Motor neuron (in vitro differentiated cells): ENCODE results near the gene RBM17. TPM values are rescaled to one million over a fixed set of nuclear protein-coding genes. Genes with fewer than 3 reads are reported as not detected.
"Not testable (repeated sequence)": the region's sequence is repeated elsewhere in the genome, so short reads cannot be mapped to it uniquely, and the experiment has no call there.

ENCODE experiments used
- ATAC-seq, 8 experiments: fragments of 200-7000 bp; cut with Tn5 transposase; replicated peaks in 6 of 8; 2 replicates each; pipeline ENCODE4 v1.8.0; 2021; ENCODE audit warnings: mild to moderate bottlenecking in 8 of 8, moderate library complexity in 8 of 8
- H3K27ac ChIP-seq, 2 donors: fragments of 250-450 bp; sonication (Bioruptor Pico); 2 replicates each; pipeline ENCODE4 v1.9.0; 2021; ENCODE audit warnings: antibody characterized with exemption in 2 of 2, mild to moderate bottlenecking in 2 of 2, moderate library complexity in 1 of 2
- H3K4me1 ChIP-seq, 2 donors: fragments of 250-450 bp; sonication (Bioruptor Pico); replicated peaks in 1 of 2; 2 replicates each; pipeline ENCODE4 v1.6.1; 2021; ENCODE audit warnings: antibody characterized with exemption in 2 of 2, mild to moderate bottlenecking in 2 of 2, moderate library complexity in 1 of 2
- H3K4me3 ChIP-seq, 5 donors: fragments of 250-450 bp; sonication (Bioruptor Pico); 2 replicates each; pipeline ENCODE4 v1.9.0; 2021; ENCODE audit warnings: antibody characterized with exemption in 5 of 5, mild to moderate bottlenecking in 5 of 5, moderate library complexity in 4 of 5
- whole genome bisulfite sequencing, 10 experiments: fragments of 450-650 bp; shearing (Covaris generic); methylation state at CpG; one replicate each; pipeline ENCODE4 v1.0.0; 2022; 5-methylcytosine and 5-hydroxymethylcytosine counted together
- in situ Hi-C, 9 experiments: fragments of 400-800 bp; cut with MboI; loops; one replicate each; pipeline ENCODE4 v1.15.0; 2021; ENCODE audit warnings: low sequenced_read_pairs in 9 of 9, low pct_unique_long_range_greater_than_20kb in 2 of 9; ENCODE audit not compliant: unreplicated experiment in 9 of 9
- total RNA-seq, 8 experiments: library from RNA; unstranded; fragments of 300-600 nt; gene quantifications; 2 replicates each; pipeline versions ENCODE4 v1.2.3 to v1.2.4, GENCODE V29; 2022

RBM17 gene, protein sequence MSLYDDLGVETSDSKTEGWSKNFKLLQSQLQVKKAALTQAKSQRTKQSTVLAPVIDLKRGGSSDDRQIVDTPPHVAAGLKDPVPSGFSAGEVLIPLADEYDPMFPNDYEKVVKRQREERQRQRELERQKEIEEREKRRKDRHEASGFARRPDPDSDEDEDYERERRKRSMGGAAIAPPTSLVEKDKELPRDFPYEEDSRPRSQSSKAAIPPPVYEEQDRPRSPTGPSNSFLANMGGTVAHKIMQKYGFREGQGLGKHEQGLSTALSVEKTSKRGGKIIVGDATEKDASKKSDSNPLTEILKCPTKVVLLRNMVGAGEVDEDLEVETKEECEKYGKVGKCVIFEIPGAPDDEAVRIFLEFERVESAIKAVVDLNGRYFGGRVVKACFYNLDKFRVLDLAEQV
- total RNA-seq = 100 to 1,000 TPM in 2 of 8 experiments, 10 to 100 TPM in 6; 29.2 to 128 (median 50.7) TPM

DNA sequence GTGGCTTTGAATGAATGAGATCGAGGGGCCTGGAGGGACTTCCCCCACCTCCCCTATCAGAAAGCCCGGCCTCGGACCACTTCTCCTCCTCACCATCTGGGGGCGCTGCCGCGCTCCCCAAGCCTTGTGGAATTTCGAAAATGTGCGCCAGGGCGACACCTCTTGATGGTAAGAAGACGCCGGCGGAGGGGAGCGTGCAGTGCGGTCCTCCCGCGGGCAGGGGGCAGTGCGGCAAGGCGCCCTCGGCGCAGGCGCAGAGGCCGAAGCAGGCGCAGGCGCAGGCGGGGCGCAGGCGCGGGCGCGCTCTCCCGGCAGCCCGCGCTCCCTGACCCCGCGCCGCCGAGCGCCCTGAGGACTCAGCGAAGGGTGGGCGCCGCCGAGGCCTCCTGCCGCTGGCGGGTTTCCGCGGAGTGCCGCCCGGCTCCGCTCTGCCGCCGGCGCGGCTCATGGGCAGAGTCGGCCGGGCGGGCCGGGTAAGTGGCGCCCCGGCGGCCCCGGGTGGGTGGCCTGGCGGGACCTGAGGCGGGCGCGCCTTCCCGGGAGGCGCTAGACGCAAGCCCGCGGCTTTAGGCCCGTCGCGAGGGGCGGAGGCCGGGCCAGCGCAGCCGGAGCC, at the start of gene RBM17:
RBM17 (plus strand) TSS at position 314 of the 613 bp plus-strand sequence. CDS start 8,032 bp downstream, outside the sequence.
- 0 to 11% (median 0%) methylated on average over 1 to 11 of the region's 77 CpGs; no CpG with 5 or more reads in 5 of the 10 experiments for WGBS, 10 experiments
- Histone ChIP-seq H3K27ac (peak within 1 kb of the TSS; percentile 76 to 87), H3K4me1 (peaks cover 7% of the 10 kb centered on the region in 2 donors), H3K4me3 (peak within 1 kb of the TSS; percentile 79 to 94 (median 92))
- in situ Hi-C loops = loop anchor here in 1 of 9 experiments (25.0 kb wide), 1 partner anchor 323 kb away; no protein-coding TSS in a partner anchor
- peak; percentile 78 to 95 (median 90) for ATAC-seq

DNA sequence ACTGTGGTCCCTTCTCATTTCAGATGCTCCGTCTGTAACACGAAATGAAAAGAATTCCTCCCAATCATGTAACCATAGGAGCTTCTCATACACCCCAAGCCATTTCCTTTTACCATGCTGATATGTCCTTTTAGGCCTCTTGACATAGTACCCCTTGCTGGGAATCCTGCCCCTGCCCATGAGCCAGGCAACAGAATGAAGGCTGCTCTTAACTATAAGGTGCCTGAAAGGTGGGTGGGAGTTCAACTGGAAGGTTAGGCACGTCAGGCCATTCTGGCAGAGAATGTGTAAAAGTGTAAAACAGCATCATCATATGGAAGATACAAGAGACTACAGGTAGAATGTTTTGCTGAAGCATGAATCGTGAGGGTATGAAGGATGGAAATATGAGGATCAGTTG, 49.1 kb upstream of the RBM17 start:
- peaks cover 0 to 10% of the 10 kb centered on the region in 2 donors for H3K4me1 ChIP-seq
- in situ Hi-C loops = no loop called here
- no peak for ATAC-seq

DNA sequence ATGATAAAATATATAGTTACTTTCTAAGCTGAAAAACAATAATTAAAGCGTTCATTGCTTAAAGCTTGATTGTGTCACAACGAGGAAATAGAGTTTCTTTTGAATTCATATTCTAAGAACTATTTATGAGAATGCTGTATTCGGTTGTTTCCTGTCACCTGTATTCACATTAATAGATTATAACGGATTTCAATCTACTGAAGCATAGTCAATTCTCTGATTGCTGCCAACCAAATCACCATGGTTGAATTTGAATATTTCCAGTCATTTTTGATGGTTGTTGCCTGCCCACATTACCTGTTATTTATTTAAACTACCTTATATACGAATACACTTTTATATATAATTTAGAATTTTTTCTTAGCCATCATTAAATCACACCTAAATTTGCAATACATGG, 48.6 kb upstream of the RBM17 start:
- in situ Hi-C loops = no loop called here

More for the DNA sequence above, 49.1 kb upstream of the RBM17 start:
- Histone ChIP-seq H3K27ac (no peak overlapping the region), H3K4me3 (no peak overlapping the region)
- WGBS, 10 experiments = 42 to 100% (median 84%) methylated on average over 1 to 4 of the region's 4 CpGs

DNA sequence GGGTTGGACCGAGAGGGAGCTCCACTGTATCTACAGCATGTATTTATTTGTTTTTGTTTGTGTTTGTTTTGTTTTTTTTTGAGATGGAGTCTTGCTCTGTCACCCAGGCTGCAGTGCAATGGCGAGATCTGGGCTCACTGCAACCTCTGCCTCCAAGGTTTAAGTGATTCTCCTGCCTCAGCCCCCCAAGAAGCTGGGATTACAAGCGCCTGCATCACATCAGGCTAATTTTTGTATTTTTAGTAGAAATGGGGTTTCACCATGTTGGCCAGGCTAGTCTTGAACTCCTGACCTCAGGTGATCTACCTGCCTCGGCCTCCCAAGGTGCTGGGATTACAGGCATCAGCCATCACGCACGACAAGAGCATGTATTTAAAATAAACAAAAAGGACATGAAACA, 45.5 kb upstream of the RBM17 start:
- H3K4me3 ChIP-seq, in situ Hi-C loops, H3K4me1 ChIP-seq, H3K27ac ChIP-seq, ATAC-seq: not testable (repeated sequence)
- 14 to 90% (median 81%) methylated on average over 1 to 6 of the region's 6 CpGs for WGBS, 10 experiments

More for the DNA sequence above, 48.6 kb upstream of the RBM17 start:
- H3K4me3 ChIP-seq = no peak overlapping the region
- no peak for ATAC-seq
- WGBS, 10 experiments = 35 to 100% (median 73%) methylated on average over 3 to 5 of the region's 5 CpGs
- no peak overlapping the region for H3K27ac ChIP-seq
- peaks cover 0 to 10% of the 10 kb centered on the region in 2 donors for H3K4me1 ChIP-seq

DNA sequence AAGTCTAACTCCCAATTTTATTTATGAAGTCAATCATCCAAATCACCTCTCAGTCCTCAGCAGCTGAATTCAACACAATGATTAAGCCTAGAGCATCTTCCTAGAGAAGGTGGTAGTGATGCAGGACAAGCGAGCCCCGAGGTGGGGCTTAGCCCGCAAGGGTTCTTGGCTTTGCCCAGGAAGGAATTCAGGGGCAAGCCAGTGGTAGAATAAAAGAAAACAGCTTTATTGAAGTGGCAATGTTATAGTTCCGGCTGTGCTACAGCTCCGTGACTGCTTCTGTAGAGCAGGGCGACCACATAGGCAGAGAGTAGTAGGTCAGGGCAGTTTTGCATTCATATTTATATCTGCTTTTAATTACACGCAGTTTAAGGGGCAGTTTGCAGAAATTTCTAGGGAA, 44.8 kb upstream of the RBM17 start:
- no peak overlapping the region for H3K27ac ChIP-seq
- no peak overlapping the region for H3K4me3 ChIP-seq
- ATAC-seq = no peak
- WGBS, 10 experiments = 44 to 90% (median 68%) methylated on average over 1 to 6 of the region's 7 CpGs; no CpG with 5 or more reads in 3 of the 10 experiments
- in situ Hi-C loops = no loop called here
- H3K4me1 ChIP-seq = no peaks in the 10 kb centered on the region

DNA sequence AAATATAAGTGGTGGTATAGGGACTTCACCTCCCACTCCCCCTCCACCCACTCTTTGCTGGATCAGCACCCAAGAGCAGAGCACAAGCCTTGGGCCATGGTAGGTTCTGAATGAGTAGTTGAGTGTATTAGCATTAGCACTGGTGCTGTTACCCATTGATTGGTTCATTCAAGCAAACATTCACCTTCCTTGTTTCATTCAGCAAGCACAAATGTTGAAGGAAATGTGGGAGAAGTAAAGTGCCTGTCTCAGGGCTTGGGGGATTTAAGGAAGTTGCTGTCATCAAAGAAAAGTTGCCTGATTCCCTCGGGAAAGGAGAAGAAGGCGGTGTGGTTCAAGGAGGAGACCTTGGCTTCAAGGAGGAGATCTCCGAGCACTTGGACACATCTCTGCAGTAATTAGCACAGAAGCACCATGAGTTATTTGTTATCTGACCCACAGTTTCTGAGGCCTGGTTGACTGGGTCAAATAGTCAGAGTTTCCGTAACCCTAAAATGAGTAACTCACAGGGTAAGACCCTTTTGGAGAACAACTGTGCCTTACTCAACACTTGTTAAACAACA, 44.0 kb upstream of the RBM17 start:
- Histone ChIP-seq H3K4me3 (no peak overlapping the region), H3K27ac (no peak overlapping the region), H3K4me1 (no peaks in the 10 kb centered on the region)
- no peak for ATAC-seq
- in situ Hi-C loops = no loop called here
- WGBS, 10 experiments = 67 to 100% (median 91%) methylated on average over 1 to 4 of the region's 4 CpGs; no CpG with 5 or more reads in 4 of the 10 experiments

DNA sequence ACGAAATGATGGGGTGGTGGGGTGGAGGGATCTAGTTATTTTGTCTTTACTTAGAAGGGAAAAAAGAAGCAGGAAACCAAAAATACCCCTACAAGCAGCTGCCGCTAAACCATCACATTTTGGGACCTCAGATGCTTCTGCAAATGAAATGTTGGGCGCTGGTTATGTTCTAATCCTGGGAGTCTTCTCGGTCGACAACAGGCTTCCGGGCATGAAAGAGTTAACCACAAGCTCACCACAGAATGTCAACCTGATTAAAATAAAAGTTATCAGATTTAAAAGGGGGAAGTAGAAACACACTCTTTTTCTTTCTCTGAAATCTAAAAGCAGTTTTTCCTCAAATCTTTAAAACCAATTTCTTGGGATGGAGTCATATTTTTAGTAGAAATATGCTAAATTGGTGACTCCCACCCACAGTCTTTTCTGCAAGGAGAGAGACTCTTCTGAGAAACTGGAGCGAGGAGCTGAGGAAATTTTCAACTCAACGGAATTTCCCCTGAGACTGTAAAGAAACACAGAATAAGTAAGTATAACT, 43.5 kb upstream of the RBM17 start:
- Histone ChIP-seq H3K4me1 (no peaks in the 10 kb centered on the region), H3K4me3 (no peak overlapping the region), H3K27ac (no peak overlapping the region)
- 29 to 84% (median 64%) methylated on average over 2 to 8 of the region's 8 CpGs; no CpG with 5 or more reads in 1 of the 10 experiments for WGBS, 10 experiments
- ATAC-seq = no peak
- in situ Hi-C loops = no loop called here

DNA sequence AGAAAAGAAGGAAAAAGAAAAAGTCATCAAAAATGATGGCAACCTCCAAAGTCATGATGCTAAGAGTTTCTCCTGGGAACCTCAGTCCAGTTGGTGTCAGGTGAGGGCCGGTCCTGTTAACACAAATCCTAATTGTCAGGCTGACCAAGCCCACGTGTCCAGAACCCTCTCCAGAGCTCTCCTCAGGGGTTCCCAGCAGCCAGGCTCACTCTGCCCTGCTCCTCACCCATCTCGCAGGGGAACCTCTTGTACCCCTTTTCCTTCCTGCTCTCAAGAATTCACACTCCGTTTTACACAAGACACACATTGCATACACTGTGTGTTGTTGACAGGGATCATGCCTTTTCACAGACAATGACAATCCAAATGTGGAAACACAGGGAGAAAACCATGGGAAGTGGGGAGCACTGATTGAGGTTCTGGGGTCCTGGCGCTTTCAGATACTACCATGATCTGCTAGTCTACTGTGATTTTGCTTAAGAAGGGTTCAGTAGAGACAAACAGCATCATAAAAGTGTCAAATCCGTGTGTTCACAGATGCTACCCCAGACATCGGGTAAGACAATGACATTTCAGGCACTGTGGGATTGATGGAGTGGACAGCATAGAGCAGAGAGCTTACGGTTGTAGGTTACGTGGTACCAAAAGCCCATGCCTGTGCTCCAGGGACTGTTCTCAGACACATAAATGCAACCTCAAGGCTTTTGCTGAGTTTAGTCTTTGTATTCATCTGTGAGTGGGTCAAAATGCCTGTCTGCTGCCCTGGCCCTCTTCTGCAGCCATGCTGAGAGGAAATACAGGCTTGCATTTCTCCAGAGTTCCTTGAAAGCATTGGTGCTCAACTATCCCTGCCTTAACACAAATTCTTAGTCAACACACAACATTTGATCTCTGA, 42.7 kb upstream of the RBM17 start:
- WGBS, 10 experiments = 27 to 93% (median 69%) methylated on average over 1 to 7 of the region's 9 CpGs
- Histone ChIP-seq H3K4me1 (no peaks in the 10 kb centered on the region), H3K4me3 (no peak overlapping the region), H3K27ac (no peak overlapping the region)
- in situ Hi-C loops = no loop called here
- no peak for ATAC-seq

DNA sequence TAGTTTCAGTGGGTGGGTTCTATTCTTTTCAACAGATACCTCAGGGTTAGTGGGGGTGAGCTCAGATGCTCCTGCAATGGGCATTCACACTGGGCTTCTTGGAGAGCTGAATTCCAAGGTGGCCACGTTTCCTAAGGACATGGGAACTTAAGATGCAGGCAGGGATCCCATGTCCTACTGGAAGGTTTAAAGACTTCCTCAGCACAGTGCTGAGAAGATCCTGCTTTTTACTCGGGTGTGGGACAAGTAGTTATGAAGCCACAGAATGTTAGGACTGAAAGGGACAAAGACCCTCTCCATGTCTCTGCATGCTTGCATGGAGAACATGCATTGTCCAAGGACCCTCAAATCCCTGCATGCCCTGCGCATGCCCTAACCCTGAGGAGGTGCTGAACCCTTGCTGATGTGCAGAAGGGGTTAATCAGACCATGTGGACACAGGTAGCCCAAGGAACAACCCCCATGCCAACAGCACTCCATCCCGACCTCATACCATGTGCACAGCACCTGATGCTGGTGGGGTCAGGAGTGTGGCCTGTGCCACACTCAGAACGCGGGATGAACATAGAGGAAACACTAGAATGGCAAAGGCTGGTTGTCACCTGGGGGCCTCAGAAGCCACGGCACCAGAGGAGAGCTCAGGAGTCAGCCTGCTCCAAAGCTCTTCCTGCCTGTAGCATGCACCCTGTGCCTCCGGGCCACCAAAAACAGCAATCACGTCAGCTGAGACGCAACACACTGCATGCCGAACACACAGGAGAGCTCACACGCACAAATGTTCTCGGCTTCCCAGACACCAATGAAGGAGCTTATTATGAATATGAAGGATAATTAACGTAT, 41.8 kb upstream of the RBM17 start:
- no peak for ATAC-seq
- in situ Hi-C loops = no loop called here
- Histone ChIP-seq H3K27ac (no peak overlapping the region), H3K4me3 (no peak overlapping the region), H3K4me1 (no peaks in the 10 kb centered on the region)
- 11 to 100% (median 71%) methylated on average over 1 to 7 of the region's 14 CpGs for WGBS, 10 experiments

DNA sequence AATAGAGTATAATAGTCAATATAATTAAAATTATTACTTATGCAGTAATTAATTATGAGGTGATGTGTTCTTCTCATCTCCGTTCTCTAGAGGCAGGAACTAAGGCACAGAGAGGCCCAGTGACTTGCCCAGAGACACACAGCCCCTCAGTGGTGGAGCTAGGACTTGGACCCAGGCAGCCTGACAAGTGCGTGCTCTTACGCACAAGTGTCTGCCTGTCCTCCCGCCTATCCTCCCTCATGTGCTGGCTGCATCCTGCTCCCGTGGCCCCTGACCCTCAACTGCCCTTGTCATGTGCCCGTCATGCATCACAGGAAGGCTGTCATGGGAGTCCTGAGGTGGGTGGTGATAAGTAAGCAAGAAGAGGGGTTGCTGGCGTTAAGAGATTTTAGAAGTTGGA, 41.0 kb upstream of the RBM17 start:
- ATAC-seq = no peak
- no peaks in the 10 kb centered on the region for H3K4me1 ChIP-seq
- H3K27ac ChIP-seq = no peak overlapping the region
- no peak overlapping the region for H3K4me3 ChIP-seq
- 47 to 100% (median 86%) methylated on average over 1 to 5 of the region's 7 CpGs; no CpG with 5 or more reads in 1 of the 10 experiments for WGBS, 10 experiments
- in situ Hi-C loops = no loop called here

DNA sequence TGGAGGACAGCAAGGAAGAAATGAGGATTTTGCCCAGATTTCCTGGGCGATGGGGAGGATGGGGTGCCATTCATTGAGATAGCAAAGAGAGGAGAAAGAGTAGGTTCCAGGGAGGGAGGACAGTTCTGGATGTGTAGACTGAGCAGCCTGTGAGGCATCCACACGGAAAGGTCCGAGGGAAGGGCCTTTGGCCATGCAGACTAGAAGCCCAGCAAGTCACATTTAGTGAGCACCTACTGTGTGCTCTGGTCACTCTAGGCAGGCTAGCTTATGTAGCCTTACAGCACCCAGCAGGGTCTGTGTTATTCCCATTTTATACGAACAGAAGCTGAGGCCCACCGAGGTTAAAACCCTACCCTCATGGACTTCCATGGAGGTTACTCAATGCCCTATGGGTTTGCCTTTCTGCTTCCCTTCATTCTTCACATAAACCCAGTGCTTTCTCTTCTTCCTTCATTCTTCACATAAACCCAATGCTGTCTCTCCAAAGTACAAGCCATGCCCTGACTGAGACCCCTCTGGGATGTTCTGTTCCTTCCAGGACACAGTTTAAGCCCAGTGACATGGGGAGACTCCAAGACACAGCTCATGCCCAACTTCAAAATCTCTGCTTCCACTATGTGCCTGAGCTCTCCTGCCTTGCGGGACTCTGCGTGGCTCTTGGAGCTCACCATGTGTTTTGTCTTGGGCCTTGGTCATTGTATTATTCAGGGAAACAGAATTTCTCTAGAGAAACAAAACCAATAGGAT, 40.4 kb upstream of the RBM17 start:
- Histone ChIP-seq H3K4me1 (no peaks in the 10 kb centered on the region), H3K27ac (no peak overlapping the region), H3K4me3 (no peak overlapping the region)
- WGBS, 10 experiments = 60 to 93% (median 88%) methylated on average over 1 to 4 of the region's 7 CpGs; no CpG with 5 or more reads in 3 of the 10 experiments
- in situ Hi-C loops = no loop called here
- no peak for ATAC-seq
